ENCODE results near the gene FAM236C. TPM values are rescaled to one million over a fixed set of nuclear protein-coding genes. Genes with fewer than 3 reads are reported as not detected.
"Not testable (repeated sequence)": the region's sequence is repeated elsewhere in the genome, so short reads cannot be mapped to it uniquely, and the experiment has no call there.

The FAM236C gene
- total RNA-seq (2021): not detected in 3 replicates
- Bru-seq, nascent RNA: not detected
- long read RNA-seq, experiment 1: 0 reads
- long read RNA-seq, experiment 2: 0 reads
- long read RNA-seq, experiment 3: 0 reads

DNA sequence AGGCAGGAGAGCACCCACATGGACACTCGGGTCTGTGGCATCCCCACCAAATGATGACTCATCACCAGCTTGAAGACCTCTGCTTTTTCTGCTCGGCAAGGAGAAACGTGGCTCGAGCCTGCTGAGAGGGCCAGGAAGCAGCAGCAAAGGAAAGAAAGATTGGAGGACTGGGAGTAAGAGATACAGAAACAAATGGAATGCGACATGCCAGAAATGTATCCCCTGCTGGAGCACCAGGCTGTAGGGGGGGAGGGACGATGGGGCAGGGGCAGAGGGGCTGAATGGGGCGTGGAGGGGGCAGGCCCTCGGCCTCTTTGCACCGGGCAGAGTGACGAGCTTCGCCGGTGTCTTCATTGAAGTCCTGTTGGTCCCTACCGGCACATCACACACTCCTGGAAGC is at the start of gene FAM236C:
TSS of gene FAM236C (plus strand) at position 301 of the 400 bp plus-strand sequence. CDS start 100 bp downstream, outside the sequence.
- H3K4me3 Mint-ChIP-seq; H3K9me3 Mint-ChIP-seq; H3K27me3 Mint-ChIP-seq (ENCODE audit: low read depth); H3K27ac Mint-ChIP-seq; ATAC-seq; H3K4me1 Mint-ChIP-seq; CTCF ChIA-PET; POLR2A ChIA-PET; DNase-seq (ENCODE audit: low spot score); H3K36me3 Mint-ChIP-seq: not testable (repeated sequence)

DNA sequence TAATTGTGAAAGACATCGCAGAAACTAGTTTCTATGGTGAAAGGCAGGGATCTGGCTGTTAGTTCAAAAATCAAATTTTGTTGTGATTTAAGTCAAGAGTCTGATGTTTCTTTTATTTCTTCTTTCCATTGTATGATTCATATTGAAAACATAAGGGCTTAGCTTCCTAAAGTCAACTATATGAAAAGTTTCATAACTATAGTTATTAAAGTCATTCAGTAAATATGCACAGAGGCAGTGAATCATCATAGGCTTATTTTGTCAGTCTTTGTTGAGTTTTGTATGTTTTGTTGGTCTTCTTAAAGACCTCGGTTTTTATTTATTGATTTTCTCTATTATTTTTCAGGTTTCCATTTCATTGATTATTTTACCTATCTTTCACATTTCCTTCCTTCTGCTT is 29.5 kb upstream of the FAM236C start:
- ATAC-seq; CTCF ChIA-PET; POLR2A ChIA-PET; H3K27me3 Mint-ChIP-seq (ENCODE audit: low read depth); H3K27ac Mint-ChIP-seq; H3K9me3 Mint-ChIP-seq; H3K4me1 Mint-ChIP-seq; DNase-seq (ENCODE audit: low spot score); H3K36me3 Mint-ChIP-seq; H3K4me3 Mint-ChIP-seq: not testable (repeated sequence)

DNA sequence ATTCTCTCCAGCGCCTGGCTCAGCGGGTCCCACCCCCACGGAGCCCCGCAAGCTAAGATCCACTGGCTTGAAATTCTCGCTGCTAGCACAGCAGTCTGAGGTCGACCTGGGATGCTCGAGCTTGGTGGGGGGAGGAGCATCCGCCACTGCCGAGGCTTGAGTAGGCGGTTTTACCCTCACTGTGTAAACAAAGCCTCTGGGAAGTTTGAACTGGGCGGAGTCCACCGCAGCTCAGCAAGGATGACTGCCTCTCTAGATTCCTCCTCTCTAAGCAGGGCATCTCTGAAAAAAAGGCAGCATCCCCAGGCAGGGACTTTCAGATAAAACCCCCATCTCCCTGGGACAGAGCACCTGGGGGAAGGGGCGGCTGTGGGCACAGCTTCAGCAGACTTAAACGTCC is 22.7 kb upstream of the FAM236C start:
- ATAC-seq: peak; percentile 87
- not testable (repeated sequence) for H3K4me1 Mint-ChIP-seq

DNA sequence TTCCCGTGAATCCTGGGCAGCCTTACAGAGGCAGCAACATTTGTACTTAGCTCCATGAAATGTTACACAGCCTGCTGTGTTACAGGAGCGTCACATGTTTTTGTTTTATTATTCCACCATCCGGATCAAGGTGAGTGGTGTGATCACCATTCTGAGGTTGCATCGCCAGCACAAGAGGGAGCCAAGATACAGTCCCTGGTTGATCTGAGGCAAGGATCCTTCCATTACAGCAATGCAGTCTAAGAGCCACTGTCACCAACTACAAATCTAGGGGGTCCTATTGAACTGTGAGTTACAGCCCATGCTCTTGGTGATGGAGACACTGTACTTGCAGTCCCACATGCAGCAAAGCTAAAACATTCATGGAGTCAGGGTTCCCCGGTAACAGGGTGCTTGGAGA is 3.7 kb downstream of the FAM236C start:
- H3K36me3 Mint-ChIP-seq; CTCF ChIA-PET; H3K4me1 Mint-ChIP-seq; H3K27me3 Mint-ChIP-seq (ENCODE audit: low read depth); POLR2A ChIA-PET; H3K4me3 Mint-ChIP-seq; H3K27ac Mint-ChIP-seq; ATAC-seq; DNase-seq (ENCODE audit: low spot score); H3K9me3 Mint-ChIP-seq: not testable (repeated sequence)

More for the DNA sequence above, 22.7 kb upstream of the FAM236C start:
- H3K36me3 Mint-ChIP-seq; H3K4me3 Mint-ChIP-seq; H3K9me3 Mint-ChIP-seq; CTCF ChIA-PET; H3K27me3 Mint-ChIP-seq (ENCODE audit: low read depth); POLR2A ChIA-PET; DNase-seq (ENCODE audit: low spot score); H3K27ac Mint-ChIP-seq: not testable (repeated sequence)

DNA sequence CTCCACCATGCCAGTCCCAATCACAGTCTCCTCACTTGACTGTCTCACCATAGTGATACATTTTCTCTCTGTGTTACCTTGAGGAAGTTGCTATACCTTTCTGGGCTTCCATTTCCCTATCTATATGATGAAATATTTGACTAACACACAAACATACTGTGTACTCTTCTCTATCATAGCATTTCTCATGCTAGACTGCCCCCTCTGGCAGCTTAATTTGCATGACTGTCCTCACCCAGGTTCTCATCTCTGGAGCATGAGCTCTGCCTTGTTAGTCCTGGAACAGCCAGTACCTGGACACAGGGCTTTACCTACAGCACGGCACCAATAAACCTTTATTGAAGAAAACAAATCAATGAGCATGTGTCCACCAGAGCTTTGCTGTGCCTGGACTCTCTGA is 19.9 kb downstream of the FAM236C start:
- POLR2A ChIA-PET; H3K36me3 Mint-ChIP-seq; H3K4me3 Mint-ChIP-seq; H3K27ac Mint-ChIP-seq; CTCF ChIA-PET; ATAC-seq; H3K9me3 Mint-ChIP-seq; H3K4me1 Mint-ChIP-seq; H3K27me3 Mint-ChIP-seq (ENCODE audit: low read depth); DNase-seq (ENCODE audit: low spot score): not testable (repeated sequence)

DNA sequence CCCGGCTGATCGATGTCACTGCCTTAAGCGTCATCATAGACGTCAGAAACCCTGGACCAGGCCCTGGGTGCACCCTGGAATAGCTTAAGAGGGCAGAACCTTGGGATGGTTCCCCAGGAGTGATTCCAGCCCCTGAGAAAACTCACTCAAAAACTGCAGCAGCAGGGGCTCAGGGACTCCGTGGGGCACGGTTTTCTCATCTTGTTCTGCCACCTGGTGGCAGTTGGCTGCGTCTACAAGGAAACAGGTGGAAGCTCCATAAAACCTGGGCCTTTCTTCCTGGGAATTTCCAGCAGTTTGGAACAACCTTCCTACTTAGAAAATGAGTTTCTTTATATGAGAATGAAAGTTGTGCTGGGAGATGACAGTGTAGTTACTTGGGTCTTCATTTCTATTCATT is 24.0 kb downstream of the FAM236C start:
- H3K27me3 Mint-ChIP-seq (ENCODE audit: low read depth); ATAC-seq; H3K36me3 Mint-ChIP-seq; POLR2A ChIA-PET; H3K9me3 Mint-ChIP-seq; H3K27ac Mint-ChIP-seq; DNase-seq (ENCODE audit: low spot score); H3K4me1 Mint-ChIP-seq; CTCF ChIA-PET; H3K4me3 Mint-ChIP-seq: not testable (repeated sequence)

DNA sequence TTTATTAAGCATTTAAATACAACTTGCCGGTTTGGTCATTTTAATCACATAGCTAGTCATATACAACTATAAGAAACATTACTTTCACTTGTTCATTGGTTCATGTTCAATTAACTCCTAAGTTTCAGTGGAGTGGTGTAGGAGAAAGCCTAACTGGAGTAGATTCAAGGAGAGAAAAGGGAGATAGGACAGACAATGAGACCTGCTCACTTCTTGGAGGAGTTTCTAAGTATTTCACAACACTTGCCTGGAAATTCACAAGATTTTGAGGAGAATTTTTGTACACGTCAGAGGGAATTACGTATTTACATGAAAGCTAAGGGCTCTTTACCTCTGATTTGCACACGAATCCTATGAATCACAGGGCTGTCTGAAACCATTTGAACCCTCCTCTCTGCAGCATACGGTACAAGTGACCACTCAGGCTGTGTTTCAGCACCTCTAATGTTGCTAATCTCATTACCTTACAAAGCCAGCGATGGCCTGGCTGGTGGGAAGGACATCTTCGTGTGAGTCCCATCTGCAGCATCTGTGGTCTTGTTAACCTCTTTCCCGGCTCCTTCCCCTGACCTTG is 24.6 kb downstream of the FAM236C start:
- H3K9me3 Mint-ChIP-seq; POLR2A ChIA-PET; ATAC-seq; DNase-seq (ENCODE audit: low spot score); H3K27ac Mint-ChIP-seq; CTCF ChIA-PET; H3K27me3 Mint-ChIP-seq (ENCODE audit: low read depth); H3K4me3 Mint-ChIP-seq; H3K4me1 Mint-ChIP-seq; H3K36me3 Mint-ChIP-seq: not testable (repeated sequence)

DNA sequence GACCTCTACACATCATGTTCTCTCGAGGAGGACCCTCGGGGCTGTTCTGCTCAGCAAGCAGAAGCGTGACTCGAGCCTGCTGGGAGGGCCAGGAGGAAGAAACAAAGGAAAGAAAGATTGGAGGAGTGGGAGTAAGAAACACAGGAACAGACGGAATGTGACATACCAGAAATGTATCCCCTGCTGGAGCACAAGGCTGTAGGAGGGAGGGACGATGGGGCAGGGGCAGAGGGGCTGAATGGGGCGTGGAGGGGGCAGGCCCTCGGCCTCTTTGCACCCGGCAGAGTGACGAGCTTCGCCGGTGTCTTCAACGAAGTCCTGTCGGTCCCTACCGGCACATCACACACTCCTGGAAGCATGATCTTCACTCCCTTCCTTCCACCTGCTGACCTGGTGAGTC is 25.5 kb downstream of the FAM236C start, which contains the start of gene FAM236A:
TSS of gene FAM236A (plus strand) at position 301 of the 400 bp plus-strand sequence. CDS start at position 358, 57 bp downstream.
- H3K4me3 Mint-ChIP-seq; H3K4me1 Mint-ChIP-seq; H3K27ac Mint-ChIP-seq; POLR2A ChIA-PET; H3K9me3 Mint-ChIP-seq; CTCF ChIA-PET; H3K27me3 Mint-ChIP-seq (ENCODE audit: low read depth); H3K36me3 Mint-ChIP-seq; DNase-seq (ENCODE audit: low spot score); ATAC-seq: not testable (repeated sequence)

DNA sequence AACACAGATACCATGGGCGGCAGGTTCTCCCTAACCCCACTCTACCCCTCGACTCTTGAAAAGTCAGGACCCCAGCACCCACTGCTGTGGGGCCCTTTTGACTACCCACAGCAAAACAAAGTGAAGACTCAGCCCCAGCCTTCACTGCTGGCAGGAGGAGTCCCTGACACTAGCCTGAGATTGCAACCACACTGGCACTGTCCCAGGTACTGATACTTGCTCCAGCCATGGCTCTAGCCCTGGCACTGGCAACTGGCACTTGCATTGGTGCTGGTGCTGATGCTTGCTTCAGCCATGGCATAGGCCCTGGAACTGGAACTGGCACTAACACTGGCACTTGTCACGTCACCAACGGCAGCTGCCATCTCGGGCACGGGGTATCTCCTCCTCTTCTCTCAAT is 29.9 kb downstream of the FAM236C start:
- ATAC-seq; H3K27me3 Mint-ChIP-seq (ENCODE audit: low read depth); DNase-seq (ENCODE audit: low spot score); H3K27ac Mint-ChIP-seq; H3K4me1 Mint-ChIP-seq; H3K36me3 Mint-ChIP-seq; POLR2A ChIA-PET; H3K9me3 Mint-ChIP-seq; CTCF ChIA-PET; H3K4me3 Mint-ChIP-seq: not testable (repeated sequence)

DNA sequence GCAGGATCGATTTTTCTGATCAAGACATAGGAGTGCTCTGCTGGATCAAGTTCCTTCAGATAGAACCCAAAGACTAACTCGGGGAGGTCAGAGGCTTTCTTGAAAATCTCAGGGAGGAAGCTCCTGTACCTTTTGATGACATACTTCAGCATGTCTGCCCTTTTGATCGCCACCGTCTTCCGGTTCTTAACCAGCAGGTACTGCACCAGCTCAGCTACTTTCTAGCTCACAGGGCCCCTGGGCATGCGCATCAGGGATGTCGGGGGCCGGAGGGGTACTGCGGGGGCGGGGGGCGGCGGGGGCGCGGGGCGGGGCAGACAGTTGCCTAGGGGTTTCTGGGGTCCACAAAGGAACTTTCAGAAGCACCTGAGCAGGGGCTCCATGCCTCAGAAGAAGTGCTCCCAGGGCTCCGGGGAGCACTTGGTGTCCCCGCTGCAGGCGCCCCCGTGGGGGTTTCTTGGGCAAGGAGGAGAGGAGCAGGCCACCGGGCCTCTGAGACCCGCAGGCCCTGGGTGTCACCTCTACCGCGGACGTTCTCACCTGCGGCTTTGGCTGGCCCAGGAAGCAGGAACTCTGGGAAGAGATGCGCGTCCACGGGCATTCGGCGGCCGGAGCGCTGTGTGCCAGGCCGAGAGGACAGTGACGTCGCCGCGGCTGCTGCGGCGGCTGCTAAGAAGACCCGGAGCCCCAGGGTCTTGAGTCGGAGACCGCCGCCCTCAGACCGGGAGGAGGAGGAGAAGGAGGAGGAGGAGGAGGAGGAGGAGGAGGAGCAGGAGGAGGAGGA is 30.8 kb downstream of the FAM236C start:
- H3K27me3 Mint-ChIP-seq (ENCODE audit: low read depth); H3K36me3 Mint-ChIP-seq; CTCF ChIA-PET; DNase-seq (ENCODE audit: low spot score); H3K9me3 Mint-ChIP-seq; H3K27ac Mint-ChIP-seq; H3K4me1 Mint-ChIP-seq; H3K4me3 Mint-ChIP-seq; POLR2A ChIA-PET: not testable (repeated sequence)
- peak; percentile 73 for ATAC-seq

DNA sequence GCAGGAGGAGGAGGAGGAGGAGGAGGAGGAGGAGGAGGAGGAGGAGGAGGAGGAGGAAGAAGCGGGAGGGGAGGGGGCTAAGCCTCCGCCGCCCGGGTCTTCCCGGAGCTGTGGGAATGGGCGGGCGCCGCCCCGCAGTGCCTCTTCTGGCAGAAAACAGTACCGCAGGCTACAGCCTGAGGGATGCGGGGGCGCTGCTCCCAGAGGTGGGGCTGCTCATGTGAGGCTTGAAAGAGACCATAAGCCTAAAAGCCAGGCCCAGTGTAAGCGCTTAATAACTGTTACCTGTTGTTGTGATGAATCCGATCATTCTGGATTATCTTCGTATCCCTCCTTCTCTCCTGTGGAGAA is 31.4 kb downstream of the FAM236C start, which contains the start of gene DMRTC1:
TSS of gene DMRTC1 (minus strand) at position 19 of the 351 bp plus-strand sequence. CDS start 68,143 bp downstream, outside the sequence.
- ATAC-seq: peak; percentile 88
- DNase-seq (ENCODE audit: low spot score); H3K4me3 Mint-ChIP-seq; H3K9me3 Mint-ChIP-seq; H3K4me1 Mint-ChIP-seq; H3K27ac Mint-ChIP-seq; H3K36me3 Mint-ChIP-seq; H3K27me3 Mint-ChIP-seq (ENCODE audit: low read depth); CTCF ChIA-PET; POLR2A ChIA-PET: not testable (repeated sequence)

DNA sequence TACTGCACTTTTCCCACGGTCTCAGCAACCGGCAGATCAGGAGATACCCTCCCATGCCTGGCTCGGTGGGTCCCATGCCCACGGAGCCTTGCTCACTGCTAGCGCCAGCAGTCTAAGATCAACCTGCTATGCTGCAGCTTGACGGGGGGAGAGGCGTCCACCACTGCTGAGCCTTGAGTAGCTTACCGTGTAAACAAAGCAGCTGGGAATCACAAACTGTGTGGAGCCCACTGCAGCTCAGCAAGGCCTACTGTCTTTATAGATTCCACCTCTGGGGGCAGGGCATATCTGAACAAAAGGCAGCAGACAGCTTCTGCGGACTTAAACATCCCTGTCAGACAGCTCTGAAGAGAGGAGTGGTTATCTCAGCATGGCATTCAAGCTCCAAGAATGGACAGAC is 47.6 kb downstream of the FAM236C start:
- H3K4me3 Mint-ChIP-seq; POLR2A ChIA-PET; H3K27ac Mint-ChIP-seq; H3K4me1 Mint-ChIP-seq; H3K36me3 Mint-ChIP-seq; CTCF ChIA-PET; DNase-seq (ENCODE audit: low spot score); H3K9me3 Mint-ChIP-seq; H3K27me3 Mint-ChIP-seq (ENCODE audit: low read depth): not testable (repeated sequence)
- ATAC-seq: peak; percentile 65

All from WTC11 (cell line).